HuH-7.5 (cell line): ENCODE results near the gene ANTKMT.
"Not testable (repeated sequence)": the region's sequence is repeated elsewhere in the genome, so short reads cannot be mapped to it uniquely, and the experiment has no call there.

Experiments
- DNase-seq: peaks from one replicate; pipeline ENCODE4 v3.0.0; 2011; ENCODE audit warnings: low spot score

Gene ANTKMT

DNA sequence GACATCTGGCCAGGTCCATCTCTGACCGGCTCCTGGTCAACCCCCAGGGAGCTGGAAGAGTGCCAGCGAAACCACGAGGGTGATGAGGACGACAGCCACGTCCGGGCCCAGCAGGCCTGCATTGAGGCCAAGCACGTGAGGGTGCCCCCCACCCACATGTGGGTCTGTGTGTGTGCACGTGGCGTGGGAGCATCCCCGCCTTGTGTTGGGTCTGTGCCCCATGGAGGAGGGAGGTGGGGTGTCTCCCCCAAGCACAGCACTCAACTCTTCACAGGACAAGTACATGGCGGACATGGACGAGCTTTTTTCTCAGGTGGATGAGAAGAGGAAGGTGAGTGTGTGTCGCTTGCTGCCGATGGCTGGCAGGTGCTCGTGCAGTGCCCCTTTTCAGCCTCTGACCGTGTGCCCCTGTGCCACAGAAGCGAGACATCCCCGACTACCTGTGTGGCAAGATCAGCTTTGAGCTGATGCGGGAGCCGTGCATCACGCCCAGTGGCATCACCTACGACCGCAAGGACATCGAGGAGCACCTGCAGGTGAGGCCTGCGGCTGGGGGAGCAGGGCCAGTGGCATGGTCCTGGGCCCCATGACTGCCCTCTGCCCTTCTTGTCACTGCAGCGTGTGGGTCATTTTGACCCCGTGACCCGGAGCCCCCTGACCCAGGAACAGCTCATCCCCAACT, 39.1 kb upstream of the ANTKMT start:
- DNase-seq = no peak

GRCh38 chr16:682493-683395, 38.2 kb upstream of the ANTKMT start:
- DNase-seq = no peak

- no peak for DNase-seq
Observed at GRCh38 chr16:683396-684070, 37.4 kb upstream of the ANTKMT start.

GRCh38 chr16:684071-684794, 36.7 kb upstream of the ANTKMT start, which contains the start of gene JMJD8:
Gene JMJD8 (minus strand): TSS chr16:684334. CDS start chr16:684319, 15 bp downstream.
- peak; percentile 97 for DNase-seq

DNA sequence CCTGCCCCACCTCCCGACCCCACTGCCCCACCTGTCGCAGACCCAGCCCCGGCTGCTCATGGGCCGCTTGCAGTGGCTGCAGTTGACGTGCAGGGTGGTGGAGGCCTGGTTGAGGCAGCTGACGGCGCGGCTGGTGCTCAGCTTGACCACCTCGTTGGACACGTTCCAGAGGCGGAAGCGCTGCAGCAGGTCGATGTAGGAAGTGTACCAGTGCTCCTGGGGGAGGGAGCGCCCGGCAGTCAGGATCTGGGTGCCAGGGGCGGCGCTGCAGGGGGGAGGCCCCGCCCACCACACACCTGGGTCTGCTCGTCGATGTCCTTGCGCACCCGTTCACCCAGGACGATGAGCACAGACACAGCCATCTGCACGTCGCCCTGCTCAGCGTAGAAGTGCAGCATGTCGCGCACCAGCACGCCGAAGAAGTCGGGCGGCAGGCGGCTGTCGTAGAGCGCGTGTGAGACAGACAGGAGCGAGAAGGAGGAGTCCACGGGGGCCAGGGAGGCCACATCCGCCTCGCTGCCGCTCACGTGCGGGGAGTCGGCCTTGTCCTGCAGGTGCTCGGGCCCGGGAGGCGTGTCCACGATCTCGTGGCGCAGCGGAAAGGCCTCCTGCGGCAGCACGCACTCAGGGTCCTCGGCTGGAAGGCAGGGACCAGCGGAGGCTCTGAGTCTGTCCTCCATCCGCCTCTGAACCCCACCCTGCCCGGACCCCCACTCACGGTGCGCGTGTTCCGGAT, 35.8 kb upstream of the ANTKMT start:
- DNase-seq = no peak

GRCh38 chr16:685967-686366, 35.0 kb upstream of the ANTKMT start:
- no peak for DNase-seq

DNA sequence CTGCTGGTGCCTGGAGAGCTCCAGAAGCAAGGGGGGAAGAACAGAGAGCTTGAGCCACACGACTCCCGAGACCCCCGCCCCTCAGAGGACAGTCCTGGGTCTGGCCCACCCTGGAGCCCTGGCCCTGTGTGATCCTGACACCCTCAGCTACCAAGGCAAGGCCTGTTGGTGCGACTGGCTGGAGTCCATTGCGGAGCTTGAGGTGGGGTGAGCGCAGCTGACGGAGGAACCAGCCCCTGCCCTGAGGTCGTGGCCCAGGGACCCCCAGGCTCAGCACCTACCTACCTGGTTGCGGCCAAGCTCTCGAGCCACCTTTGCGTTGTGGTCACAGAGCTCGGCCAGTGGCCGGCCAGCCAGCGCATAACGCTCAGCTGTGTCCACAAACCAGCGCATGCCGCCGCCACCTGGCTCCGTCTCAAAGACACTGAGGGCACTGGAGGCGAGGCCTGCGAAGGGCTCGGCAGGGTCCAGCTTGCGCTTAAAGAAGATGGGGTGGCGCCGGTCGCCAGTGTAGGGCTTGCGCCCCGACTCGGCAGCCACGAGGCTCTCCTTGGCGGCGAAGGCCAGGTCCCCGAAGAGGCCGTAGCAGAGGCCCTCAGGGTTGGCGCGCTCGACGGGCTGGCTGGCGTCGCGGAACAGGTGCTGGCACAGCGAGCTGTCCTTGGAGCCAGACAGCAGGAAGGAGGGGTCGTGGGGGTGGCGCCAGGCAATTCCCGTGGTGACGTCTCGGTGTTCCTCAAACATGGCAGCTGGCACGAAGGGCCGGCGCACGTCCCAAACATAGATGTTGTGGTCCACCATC, 34.3 kb upstream of the ANTKMT start:
- no peak for DNase-seq

GRCh38 chr16:687499-687898, 33.4 kb upstream of the ANTKMT start:
- no peak for DNase-seq

DNA sequence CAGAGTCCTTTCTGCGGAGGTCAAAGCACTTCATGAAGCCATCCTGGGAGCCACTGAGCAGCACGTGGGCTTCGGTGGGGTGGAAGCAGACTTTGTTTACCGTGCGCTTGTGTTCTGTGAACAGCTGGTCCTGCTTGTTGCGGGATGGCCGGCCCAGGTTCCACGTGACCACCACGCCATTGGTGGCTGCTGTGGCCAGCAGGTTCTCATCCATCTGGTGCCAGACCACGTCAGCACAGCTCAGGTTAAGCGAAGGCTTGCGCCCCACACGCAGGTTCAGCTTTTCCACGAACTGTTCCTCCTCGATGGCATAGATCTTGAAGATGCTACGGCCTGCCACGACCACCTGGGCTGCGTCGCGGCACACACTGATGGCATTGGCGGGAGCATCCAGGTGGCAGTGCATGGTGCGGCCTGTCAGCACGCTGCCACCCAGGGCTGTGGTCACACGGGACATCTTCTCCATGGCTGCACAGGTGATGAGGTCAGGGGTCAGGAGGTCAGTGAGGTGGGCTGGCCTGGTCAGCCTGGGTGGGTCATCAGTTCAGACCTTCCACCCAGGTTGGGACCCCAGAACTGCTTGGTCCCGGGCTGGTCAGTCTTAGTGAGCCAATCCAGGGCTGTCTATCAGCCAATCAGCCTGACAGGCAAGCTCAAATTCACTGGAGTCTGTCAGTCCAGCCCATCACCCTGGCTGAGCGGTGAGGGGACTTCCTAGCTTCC, 31.6 kb upstream of the ANTKMT start:
- no peak for DNase-seq

DNA sequence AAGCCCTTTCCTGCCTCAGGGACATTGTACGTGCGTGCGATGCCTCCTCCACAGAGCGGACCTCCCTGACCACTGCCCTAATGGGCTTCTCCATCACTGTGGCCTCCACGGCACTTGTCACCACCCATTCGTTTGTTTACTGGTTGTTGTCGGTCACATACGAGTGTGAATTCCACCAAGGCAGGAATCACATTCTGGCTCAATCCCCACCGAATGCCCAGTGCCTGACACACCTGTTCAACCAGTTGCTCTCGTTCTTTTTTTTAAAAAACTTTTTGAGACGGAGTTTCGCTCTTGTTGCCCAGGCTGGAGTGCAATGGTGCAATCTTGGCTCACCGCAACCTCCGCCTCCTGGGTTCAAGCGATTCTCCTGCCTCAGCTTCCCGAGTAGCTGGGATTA, 29.7 kb upstream of the ANTKMT start:
- not testable (repeated sequence) for DNase-seq

GRCh38 chr16:692356-693108, 28.4 kb upstream of the ANTKMT start:
- DNase-seq = no peak

DNA sequence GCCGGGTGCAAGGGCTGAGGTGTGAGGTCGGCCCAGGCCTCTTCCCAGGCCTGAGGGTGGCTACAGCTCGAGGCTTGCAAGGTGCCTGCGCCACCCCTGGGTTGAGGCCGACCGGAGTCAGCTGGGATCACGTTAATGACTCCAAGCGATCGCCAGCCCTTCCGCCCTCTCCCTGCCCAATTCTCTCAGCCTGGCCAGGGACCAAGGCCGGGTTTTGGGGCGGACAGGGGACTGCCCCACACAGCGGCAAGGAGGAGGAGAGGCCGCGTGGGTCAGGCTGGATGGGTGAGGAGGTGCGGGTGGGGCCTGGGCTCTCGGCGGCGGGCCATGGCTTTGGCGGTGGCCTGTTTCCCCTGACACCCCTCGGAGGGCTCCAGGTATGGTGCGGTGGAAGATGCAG, 27.6 kb upstream of the ANTKMT start:
- DNase-seq = no peak

GRCh38 chr16:693766-694165, 27.2 kb upstream of the ANTKMT start:
- no peak for DNase-seq

- no peak for DNase-seq
Observed at GRCh38 chr16:694187-694862, 26.6 kb upstream of the ANTKMT start.

- no peak for DNase-seq
Observed at GRCh38 chr16:694863-695354, 26.0 kb upstream of the ANTKMT start.

DNA sequence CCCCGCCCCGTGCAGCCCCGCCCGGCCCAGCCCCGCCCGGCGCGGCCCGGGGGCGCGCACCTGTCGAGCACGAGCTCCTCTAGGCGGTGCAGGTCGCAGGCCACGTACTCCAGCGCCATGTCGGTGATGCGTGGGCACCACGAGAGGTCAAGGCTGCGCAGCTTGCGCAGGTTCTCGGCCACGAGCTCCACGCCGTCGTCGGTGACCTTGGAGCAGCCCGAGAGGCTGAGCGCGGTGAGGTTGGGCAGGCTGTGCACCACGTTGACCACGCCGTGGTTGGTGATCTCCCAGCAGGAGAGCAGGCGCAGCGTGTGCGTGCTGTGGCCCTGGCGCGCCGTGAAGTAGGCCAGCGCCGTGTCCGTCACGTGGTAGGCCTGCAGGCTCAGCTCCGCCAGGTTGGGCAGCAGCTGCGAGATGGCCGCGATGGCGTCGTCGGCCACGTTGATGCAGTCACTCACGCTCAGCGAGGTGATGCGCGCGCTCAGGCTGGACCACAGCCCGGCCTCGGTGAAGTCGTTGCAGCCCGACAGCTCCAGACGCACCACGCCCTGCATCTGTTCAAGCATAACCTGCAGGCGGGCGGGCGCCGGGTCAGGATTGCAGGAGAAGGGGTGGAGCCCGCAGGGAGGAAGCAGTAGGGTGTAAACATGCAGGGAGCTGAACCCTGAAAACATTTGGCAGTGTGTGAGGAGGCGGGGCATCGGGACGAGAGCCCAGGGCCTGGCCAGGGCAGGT, 25.4 kb upstream of the ANTKMT start:
- no peak for DNase-seq

- no peak for DNase-seq
Observed at GRCh38 chr16:698911-699671, 21.9 kb upstream of the ANTKMT start.
